H1 (cell line): ENCODE measurements around the gene SIK3. TPM values are rescaled to one million over a fixed set of nuclear protein-coding genes. Genes with fewer than 3 reads are reported as not detected.

Experiments used
- CTCF ChIA-PET: fragments of 300-600 bp; sonication (Branson Sonifier 250); formaldehyde crosslinking; loops from one replicate; lab custom pipeline; 2021; ENCODE audit not compliant: partially characterized antibody; lab: Charles Lee
- POLR2A ChIA-PET: fragments of 300-600 bp; sonication (Branson Sonifier 250); formaldehyde crosslinking; loops from one replicate; lab custom pipeline; 2021; ENCODE audit warnings: inconsistent platforms; ENCODE audit not compliant: partially characterized antibody; lab: Charles Lee
- DNase-seq, 2 experiments: peaks; one replicate each; pipeline versions ENCODE4 v3.0.0 to v3.0.0-alpha.2; 2010 to 2022; ENCODE audit warnings: low spot score in 2 of 2, low read depth in 1 of 2, mixed read lengths in 1 of 2
- FAIRE-seq: peaks from 2 replicates; lab custom pipeline; 2011; peaks lifted over from hg19 to GRCh38; lab: Jason Lieb, UNC
- H2AFZ ChIP-seq: 2 replicates; pipeline ENCODE4 v1.8.1; 2012; ENCODE audit warnings: low read length, inconsistent platforms
- H2AK5ac ChIP-seq: 2 replicates; pipeline ENCODE4 v1.6.1; 2013; ENCODE audit warnings: low read depth, low read length
- H2BK120ac ChIP-seq: replicated peaks from 2 replicates; pipeline ENCODE3; 2013; ENCODE audit warnings: low read depth, low read length, inconsistent platforms
- H2BK12ac ChIP-seq: 2 replicates; pipeline ENCODE4 v1.6.1; 2013; ENCODE audit warnings: low read depth, low read length
- H2BK15ac ChIP-seq: 2 replicates; pipeline ENCODE4 v1.6.1; 2013; ENCODE audit warnings: low read length
- H2BK20ac ChIP-seq: 2 replicates; pipeline ENCODE4 v1.6.1; 2013; ENCODE audit warnings: low read length
- H2BK5ac ChIP-seq: 2 replicates; pipeline ENCODE4 v1.6.1; 2013; ENCODE audit warnings: low read depth, low read length
- H3K14ac ChIP-seq: 2 replicates; pipeline ENCODE4 v1.6.1; 2013; ENCODE audit warnings: inconsistent platforms; ENCODE audit not compliant: insufficient read length
- H3K18ac ChIP-seq: 2 replicates; pipeline ENCODE4 v1.6.1; 2013; ENCODE audit warnings: low read length; ENCODE audit errors: extremely low read depth
- H3K23ac ChIP-seq: 2 replicates; pipeline ENCODE4 v1.6.1; 2013; ENCODE audit warnings: inconsistent platforms; ENCODE audit not compliant: insufficient read length
- H3K23me2 ChIP-seq: 2 replicates; pipeline ENCODE4 v1.6.1; 2013; ENCODE audit warnings: low read depth, low read length
- H3K27ac ChIP-seq: 2 replicates; pipeline ENCODE4 v1.6.1; 2011; ENCODE audit warnings: low read depth, low read length, inconsistent platforms
- H3K27me3 ChIP-seq, 4 experiments: replicated peaks in 1 of 4; 1 replicate in 1 of 4; 2 replicates in 3 of 4; pipeline versions ENCODE4 v1.6.1 to v1.8.1; 2011 to 2013; ENCODE audit warnings: low read length in 3 of 4, mild to moderate bottlenecking in 3 of 4, inconsistent platforms in 2 of 4, mixed read lengths in 2 of 4, moderate library complexity in 1 of 4; ENCODE audit not compliant: control insufficient read depth in 3 of 4, insufficient read depth in 3 of 4; ENCODE audit errors: extremely low read depth in 1 of 4
- H3K36me3 ChIP-seq, 4 experiments: 2 replicates each; pipeline versions ENCODE4 v1.6.1 to v1.8.1; 2011 to 2013; ENCODE audit warnings: mild to moderate bottlenecking in 4 of 4, low read length in 3 of 4, moderate library complexity in 2 of 4, control low read depth in 1 of 4, inconsistent platforms in 1 of 4; ENCODE audit not compliant: insufficient read depth in 4 of 4, control insufficient read depth in 2 of 4
- H3K4ac ChIP-seq: replicated peaks from 2 replicates; pipeline ENCODE3; 2013; ENCODE audit warnings: low read length, low read depth, mixed read lengths, inconsistent platforms; ENCODE audit not compliant: insufficient read length
- H3K4me1 ChIP-seq, 4 experiments: replicated peaks in 1 of 4; 1 replicate in 1 of 4; 2 replicates in 3 of 4; pipeline versions ENCODE4 v1.6.1 to v1.8.1; 2011 to 2013; ENCODE audit warnings: low read length in 3 of 4, inconsistent platforms in 2 of 4, mixed read lengths in 1 of 4; ENCODE audit not compliant: insufficient read depth in 4 of 4, control insufficient read depth in 3 of 4
- H3K4me2 ChIP-seq, 2 experiments: 2 replicates each; pipeline versions ENCODE4 v1.6.1 to v1.8.1; 2011 to 2013; ENCODE audit warnings: low read depth in 2 of 2, low read length in 2 of 2, control low read depth in 1 of 2, inconsistent platforms in 1 of 2, mild to moderate bottlenecking in 1 of 2; ENCODE audit not compliant: insufficient read depth in 1 of 2
- H3K4me3 ChIP-seq, 4 experiments: fragments of 200-600, 300-600 bp in 1 of 4; sonication (generic), shearing (Covaris generic), sonication (Bioruptor Twin) in 1 of 4; 2 replicates each; pipeline versions ENCODE4 v1.5.1 to v1.8.1; 2011 to 2016; ENCODE audit warnings: low read length in 4 of 4, low read depth in 3 of 4, control low read depth in 2 of 4, inconsistent platforms in 2 of 4, mild to moderate bottlenecking in 2 of 4, mixed read lengths in 1 of 4, moderate library complexity in 1 of 4; ENCODE audit not compliant: insufficient read depth in 2 of 4; ENCODE audit errors: extremely low read depth in 1 of 4
- H3K56ac ChIP-seq: replicated peaks from 2 replicates; pipeline ENCODE3; 2013; ENCODE audit warnings: low read depth, mild to moderate bottlenecking, mixed read lengths, low read length, inconsistent platforms; ENCODE audit not compliant: insufficient read length
- H3K79me1 ChIP-seq: 2 replicates; pipeline ENCODE4 v1.6.1; 2013; ENCODE audit warnings: low read depth, low read length, control low read depth
- H3K79me2 ChIP-seq, 2 experiments: 2 replicates each; pipeline versions ENCODE4 v1.6.1 to v1.8.1; 2012 to 2013; ENCODE audit warnings: low read length in 2 of 2, mild to moderate bottlenecking in 2 of 2, inconsistent platforms in 1 of 2; ENCODE audit not compliant: insufficient read depth in 2 of 2, control insufficient read depth in 1 of 2
- H3K9ac ChIP-seq, 4 experiments: replicated peaks in 1 of 4; 1 replicate in 1 of 4; 2 replicates in 3 of 4; pipeline versions ENCODE4 v1.6.1 to v1.8.1; 2011 to 2013; ENCODE audit warnings: low read depth in 3 of 4, low read length in 3 of 4, control low read depth in 2 of 4, mild to moderate bottlenecking in 2 of 4, moderate library complexity in 2 of 4, inconsistent platforms in 1 of 4; ENCODE audit errors: extremely low read depth in 1 of 4
- H3K9me3 ChIP-seq, 2 experiments: 2 replicates each; pipeline versions ENCODE4 v1.6.1 to v1.8.1; 2012 to 2013; ENCODE audit warnings: mild to moderate bottlenecking in 2 of 2, moderate library complexity in 2 of 2, control low read depth in 1 of 2, inconsistent platforms in 1 of 2, low read depth in 1 of 2, low read length in 1 of 2, mixed read lengths in 1 of 2; ENCODE audit not compliant: insufficient read depth in 2 of 2
- H4K20me1 ChIP-seq, 2 experiments: replicated peaks in 1 of 2; 2 replicates each; pipeline versions ENCODE3 to v1.8.1; 2011 to 2013; ENCODE audit warnings: inconsistent platforms in 2 of 2, low read length in 2 of 2, mild to moderate bottlenecking in 1 of 2; ENCODE audit not compliant: insufficient read depth in 2 of 2, control insufficient read depth in 1 of 2
- H4K5ac ChIP-seq: 2 replicates; pipeline ENCODE4 v1.6.1; 2013; ENCODE audit warnings: low read length, low read depth, mixed read lengths, inconsistent platforms; ENCODE audit not compliant: insufficient read length
- H4K8ac ChIP-seq: 2 replicates; pipeline ENCODE4 v1.8.0; 2013; ENCODE audit warnings: mild to moderate bottlenecking, moderate library complexity, low read length, inconsistent platforms; ENCODE audit not compliant: insufficient read depth; ENCODE audit errors: extremely low read depth
- H4K91ac ChIP-seq: replicated peaks from 2 replicates; pipeline ENCODE3; 2013; ENCODE audit warnings: low read length, mixed read lengths, inconsistent platforms; ENCODE audit not compliant: insufficient read length
- BACH1 ChIP-seq: IDR thresholded peaks from 2 replicates; pipeline ENCODE4 v1.6.1; 2012; ENCODE audit warnings: low read length, improper control_type of control experiment
- CHD1 ChIP-seq: IDR thresholded peaks from 2 replicates; pipeline ENCODE4 v1.6.1; 2012; ENCODE audit warnings: low read depth, low read length, improper control_type of control experiment
- CREB1 ChIP-seq: IDR thresholded peaks from 2 replicates; pipeline ENCODE4 v1.6.1; 2012; ENCODE audit warnings: inconsistent platforms
- GTF2F1 ChIP-seq: IDR thresholded peaks from 2 replicates; pipeline ENCODE4 v1.6.1; 2012; ENCODE audit warnings: low read depth, low read length, improper control_type of control experiment, borderline replicate concordance
- JUND ChIP-seq: IDR thresholded peaks from 2 replicates; pipeline ENCODE4 v1.6.1; 2011; ENCODE audit warnings: mild to moderate bottlenecking, improper control_type of control experiment, low read length
- KDM1A ChIP-seq: fragments of 200-600, 300-600 bp; sonication (generic); IDR thresholded peaks from 2 replicates; pipeline ENCODE4 v1.7.1; 2016; ENCODE audit warnings: mild to moderate bottlenecking, low read length, borderline replicate concordance
- POU5F1 ChIP-seq: IDR thresholded peaks from 2 replicates; pipeline ENCODE4 v1.6.1; 2011; ENCODE audit warnings: low read depth, mild to moderate bottlenecking, low read length, moderate library complexity
- RAD21 ChIP-seq, 2 experiments: IDR thresholded peaks in 1 of 2; conservative IDR thresholded peaks in 1 of 2; 2 replicates each; pipeline ENCODE4 v1.6.1; 2011; ENCODE audit warnings: low read depth in 2 of 2, low read length in 2 of 2, improper control_type of control experiment in 1 of 2, inconsistent platforms in 1 of 2, mild to moderate bottlenecking in 1 of 2, moderate library complexity in 1 of 2
- RXRA ChIP-seq: IDR thresholded peaks from 2 replicates; pipeline ENCODE4 v1.6.1; 2011; ENCODE audit warnings: low read depth, mild to moderate bottlenecking, low read length, moderate library complexity; ENCODE audit not compliant: insufficient read depth
- SP1 ChIP-seq: IDR thresholded peaks from 2 replicates; pipeline ENCODE4 v1.6.1; 2011; ENCODE audit warnings: low read depth, low read length
- TEAD4 ChIP-seq: IDR thresholded peaks from 2 replicates; pipeline ENCODE4 v1.6.1; 2012; ENCODE audit warnings: low read depth, low read length, inconsistent platforms, mixed read lengths
- ZNF274 ChIP-seq: IDR thresholded peaks from 2 replicates; pipeline ENCODE4 v1.7.0; 2012; ENCODE audit warnings: low read length, borderline replicate concordance; ENCODE audit errors: extremely low read depth
- WGBS, 2 experiments: shearing (Covaris generic) in 1 of 2; methylation state at CpG; one replicate each; pipeline versions ENCODE4 v1.1.6 to v1.1.7; 2013 to 2015; ENCODE audit warnings: low lambda C conversion rate in 2 of 2, mixed read lengths in 2 of 2, inconsistent platforms in 1 of 2, low coverage in 1 of 2, missing lambda C conversion rate in 1 of 2; ENCODE audit not compliant: insufficient replicate concordance in 2 of 2, insufficient coverage in 1 of 2, insufficient read length in 1 of 2; ENCODE audit errors: extremely low coverage in 1 of 2, missing lambda C conversion rate in 1 of 2; 5-methylcytosine and 5-hydroxymethylcytosine counted together
- polyA plus RNA-seq, 7 experiments: library from polyadenylated mRNA; depleted of rRNA in 3 of 7; stranded (reverse) in 5 of 7; unstranded in 2 of 7; fragments of >200 nt in 5 of 7; fragments of 200-250 nt in 2 of 7; gene quantifications; 1 replicate in 5 of 7; 2 replicates in 1 of 7; 4 replicates in 1 of 7; pipeline versions ENCODE4 v1.2.1 to v1.2.3, GENCODE V29; 2011 to 2013; ENCODE audit warnings: missing spikeins in 2 of 7, mixed read lengths in 2 of 7
- total RNA-seq: library from RNA; stranded (reverse); fragmentation: NEBNext Ultra II Directional; extraction: Animal tissue kit (Norgen Biotek cat#: 25700); gene quantifications from 2 replicates; pipeline ENCODE4 v1.2.1, GENCODE V29; 2021
- TF ChIP-seq, protein P1 (sequence below): IDR thresholded peaks from 2 replicates; pipeline ENCODE4 v1.6.1; 2012; ENCODE audit warnings: inconsistent platforms

SIK3 gene
- total and polyA plus RNA-seq, 2 of the 8 experiments (the other 6 are each of a cell fraction or from before 2014, with no cell fraction given), result 19.9 to 32.1 TPM

DNA sequence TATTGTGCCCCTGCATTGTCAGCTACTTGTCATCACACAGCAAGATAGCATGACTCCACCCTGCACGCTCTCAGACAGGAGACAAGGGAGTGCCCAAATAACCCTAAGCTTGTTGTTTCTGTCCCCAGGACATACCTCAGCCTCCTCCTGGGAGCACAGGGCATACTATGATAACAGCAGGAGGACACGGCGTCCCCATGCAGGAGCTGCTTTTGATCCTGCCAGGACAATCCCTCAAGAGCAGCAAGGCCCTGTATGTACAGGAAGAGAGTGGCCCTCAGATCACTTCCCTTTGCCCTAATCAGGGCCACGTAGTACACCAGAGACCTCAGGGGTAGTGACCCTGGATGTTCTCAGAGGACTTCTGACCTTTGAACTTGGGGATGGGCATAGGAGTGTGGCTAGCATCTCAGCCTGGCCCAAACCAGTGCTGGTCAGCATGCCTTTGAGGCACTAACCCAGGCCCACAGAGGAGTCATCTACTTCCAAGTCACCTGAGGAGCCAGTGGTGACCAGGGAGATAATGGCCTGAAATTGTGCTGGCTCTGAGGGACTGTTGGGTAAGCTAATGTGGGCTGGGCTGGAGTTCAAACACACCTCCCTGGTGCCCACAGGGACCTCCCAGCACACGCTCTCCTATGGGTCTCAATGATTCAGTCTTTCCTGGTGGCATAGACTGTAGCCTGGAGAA lies 284.3 kb downstream of the SIK3 start:
- no peak for DNase-seq
- H3K27ac ChIP-seq, result no peak overlapping the region
- H3K4me3 ChIP-seq, result no peak overlapping the region
- H3K36me3 ChIP-seq, result no peaks in the 10 kb centered on the region
- H2BK5ac ChIP-seq, result no peak overlapping the region
- H2AFZ ChIP-seq, result no peak overlapping the region
- H3K4ac ChIP-seq, result no peak overlapping the region
- no peak overlapping the region for H3K18ac ChIP-seq
- no peak overlapping the region; the same call in 1 of the 2 replicates for H4K8ac ChIP-seq
- H3K4me1 ChIP-seq, result no peaks in the 10 kb centered on the region
- FAIRE-seq, result no peak
- H3K79me1 ChIP-seq, result no peaks in the 10 kb centered on the region
- no peak overlapping the region for H2BK20ac ChIP-seq
- H3K27me3 ChIP-seq, result no peaks in the 10 kb centered on the region
- H3K9me3 ChIP-seq, result no peaks in the 10 kb centered on the region
- H2BK120ac ChIP-seq, result no peak overlapping the region
- H2BK12ac ChIP-seq, result no peak overlapping the region
- H3K79me2 ChIP-seq, result no peaks in the 10 kb centered on the region
- H3K23ac ChIP-seq, result no peak overlapping the region
- H2BK15ac ChIP-seq, result no peak overlapping the region
- CTCF ChIA-PET, result interaction anchor here (0.6 to 2.0 kb wide), 11 partner anchors 9 to 325 kb away, joined by 3 to 11 read pairs (median 5); partner anchors contain the start of genes APOA1, APOA4 and APOA5
- no peak overlapping the region for H3K56ac ChIP-seq
- no peak overlapping the region for H3K14ac ChIP-seq
- no peaks in the 10 kb centered on the region; the same call in 1 of the 2 replicates for H3K23me2 ChIP-seq
- 72% methylated on average over 5 of the region's 5 CpGs; no CpG with 5 or more reads in 1 of the 2 experiments for WGBS, 2 experiments
- POLR2A ChIA-PET, result interaction anchor here (1.4 kb wide), 1 partner anchor 22 kb away, joined by 3 read pairs; no protein-coding TSS in a partner anchor
- no peak overlapping the region for H4K91ac ChIP-seq
- H3K9ac ChIP-seq, result no peak overlapping the region
- no peak overlapping the region for H2AK5ac ChIP-seq
- no peak overlapping the region for H4K5ac ChIP-seq
- no peaks in the 10 kb centered on the region for H4K20me1 ChIP-seq
- H3K4me2 ChIP-seq, result no peak overlapping the region
- TF ChIP-seq TEAD4 (no peak), KDM1A (no peak), CHD1 (no peak), RAD21 (IDR thresholded peaks at IDR 0.05 in 1 of 2, conservative IDR thresholded peaks at IDR 0.05 in 1 of 2; ENCODE audit: low read depth in 2 of 2, low read length in 2 of 2) (no peak), POU5F1 (no peak), CREB1 (no peak), RXRA (no peak), BACH1 (no peak), GTF2F1 (no peak), SP1 (no peak), ZNF274 (no peak), JUND (no peak)
- TF ChIP-seq, protein P1, sequence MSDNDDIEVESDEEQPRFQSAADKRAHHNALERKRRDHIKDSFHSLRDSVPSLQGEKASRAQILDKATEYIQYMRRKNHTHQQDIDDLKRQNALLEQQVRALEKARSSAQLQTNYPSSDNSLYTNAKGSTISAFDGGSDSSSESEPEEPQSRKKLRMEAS, result no peak
